Erythroblast (primary cell): ENCODE measurements around the gene RELN.

Source experiments
- GATA1 ChIP-seq: IDR thresholded peaks from 2 replicates; pipeline ENCODE4 v1.6.1; 2011; ENCODE audit warnings: low read depth, mild to moderate bottlenecking, control low read depth, low read length, moderate library complexity
- POLR2A ChIP-seq: IDR thresholded peaks from 2 replicates; pipeline ENCODE4 v1.6.1; 2011; ENCODE audit warnings: mild to moderate bottlenecking, low read length

DNA sequence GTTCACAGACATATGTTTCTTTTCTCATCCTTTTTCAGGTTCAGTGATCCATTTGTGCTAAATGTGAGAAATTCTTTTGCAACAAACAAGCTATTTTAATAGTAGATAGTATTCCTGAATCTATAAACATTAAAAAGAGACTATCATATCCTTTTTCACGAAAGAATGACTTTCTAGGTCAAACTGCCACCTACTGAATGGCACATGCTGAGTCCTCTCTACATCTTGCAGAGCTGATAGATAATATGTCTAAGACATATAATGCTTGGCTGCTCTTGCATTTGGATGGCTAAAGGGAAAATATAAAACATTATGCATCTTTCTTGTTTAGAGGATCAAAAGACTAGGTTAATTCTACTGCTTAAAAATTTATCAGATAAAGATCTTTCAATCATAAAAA, 429.3 kb downstream of the RELN start:
- no peak for TF ChIP-seq POLR2A
- no peak for TF ChIP-seq GATA1
